Thymus (tissue), 14 donors: Measurements from ENCODE around the gene CENPI. TPM values are rescaled to one million over a fixed set of nuclear protein-coding genes. Genes with fewer than 3 reads are reported as not detected.
"Not testable (repeated sequence)": the region's sequence is repeated elsewhere in the genome, so short reads cannot be mapped to it uniquely, and the experiment has no call there.

Source experiments
- DNase-seq, 9 donors: peaks; one replicate each; pipeline ENCODE4 v3.0.0-alpha.2; 2013; ENCODE audit warnings: low spot score in 9 of 9, low read depth in 6 of 9, missing footprints in 1 of 9
- H3K27ac ChIP-seq, 2 donors: one replicate each; pipeline ENCODE4 v1.5.1; 2013; ENCODE audit warnings: control low read depth in 1 of 2, low read depth in 1 of 2, low read length in 1 of 2, mild to moderate bottlenecking in 1 of 2, moderate library complexity in 1 of 2
- H3K27me3 ChIP-seq, 2 donors: one replicate each; pipeline ENCODE4 v1.5.1; 2013; ENCODE audit warnings: low read length in 1 of 2; ENCODE audit not compliant: control insufficient read depth in 2 of 2, insufficient read depth in 1 of 2
- H3K36me3 ChIP-seq, 2 donors: one replicate each; pipeline ENCODE4 v1.5.1; 2013; ENCODE audit warnings: low read length in 1 of 2, mild to moderate bottlenecking in 1 of 2, moderate library complexity in 1 of 2; ENCODE audit not compliant: control insufficient read depth in 2 of 2, insufficient read depth in 2 of 2
- H3K4me1 ChIP-seq, 2 donors: one replicate each; pipeline ENCODE4 v1.5.1; 2013; ENCODE audit warnings: low read length in 2 of 2; ENCODE audit not compliant: control insufficient read depth in 2 of 2, insufficient read depth in 2 of 2
- H3K4me3 ChIP-seq, 2 donors: one replicate each; pipeline ENCODE4 v1.5.1; 2013; ENCODE audit warnings: low read length in 2 of 2, control low read depth in 1 of 2, mild to moderate bottlenecking in 1 of 2
- H3K9me3 ChIP-seq, 2 donors: one replicate each; pipeline ENCODE4 v1.5.1; 2013; ENCODE audit warnings: low read length in 1 of 2, mild to moderate bottlenecking in 1 of 2; ENCODE audit not compliant: control insufficient read depth in 2 of 2, insufficient read depth in 1 of 2
- WGBS: extraction: QIAGEN DNeasy Blood & Tissue Kit; methylation state at CpG from one replicate; pipeline ENCODE4 v1.1.7; 2013; 5-methylcytosine and 5-hydroxymethylcytosine counted together
- long read RNA-seq, 10 donors: transcript quantifications; one replicate each; lab custom pipeline, GENCODE V29; 2026
- polyA plus RNA-seq: library from polyadenylated mRNA; stranded (reverse); fragments of 200-250 nt; gene quantifications from one replicate; pipeline ENCODE4 v1.2.3, GENCODE V29; 2013
- total RNA-seq: library from RNA; stranded (reverse); fragments of 120-200 nt; gene quantifications from one replicate; pipeline ENCODE4 v1.2.4, GENCODE V29; 2013
- donor health status: healthy.

Gene CENPI
- total RNA-seq (9.7 TPM), polyA plus RNA-seq (0.66 TPM)
- long read RNA-seq, donor 1 = 0 reads
- long read RNA-seq, donor 2, partial matches to known transcripts = 48 of 83 reads
- long read RNA-seq, donor 2, other reads (novel, unspliced or antisense) = 35 of 83 reads
- long read RNA-seq, donor 3 = 0 reads
- long read RNA-seq, donor 4 = 0 reads
- long read RNA-seq, donor 5 = 0 reads
- long read RNA-seq, donor 6 = 0 reads
- long read RNA-seq, donor 7 = 0 reads
- long read RNA-seq, donor 8 = 0 reads
- long read RNA-seq, donor 9 = 0 reads
- long read RNA-seq, donor 10 = 0 reads

- Histone ChIP-seq H3K4me1 (peaks cover 0 to 8% of the 10 kb centered on the region in 2 donors), H3K4me3 (peak within 1 kb of the TSS; percentile 60 to 62), H3K27me3 (no peaks in the 10 kb centered on the region), H3K9me3 (no peaks in the 10 kb centered on the region), H3K36me3 (no peaks in the 10 kb centered on the region), H3K27ac (peak within 1 kb of the TSS; percentile 60 to 86)
- under 1% methylated on average over 48 of the region's 48 CpGs for WGBS
- DNase-seq = peak; percentile 72 to 94 (median 84)
These were observed at the start of gene CENPI for GRCh38 chrX:101097546-101098453. CENPI (plus strand) TSS chrX:101098204; CDS start chrX:101101071, 2,867 bp downstream.

GRCh38 chrX:101051153-101051548 is 46.9 kb upstream of the CENPI start:
- Histone ChIP-seq H3K4me3 (peak overlapping the region; percentile 64 to 71), H3K9me3 (no peaks in the 10 kb centered on the region), H3K27ac (peak overlapping the region; percentile 93 to 96), H3K36me3 (no peaks in the 10 kb centered on the region), H3K4me1 (peaks cover 0 to 4% of the 10 kb centered on the region in 2 donors), H3K27me3 (no peaks in the 10 kb centered on the region)
- DNase-seq = peak in 1 of 9 donors; percentile 2
- 24% methylated on average over 5 of the region's 5 CpGs for WGBS

GRCh38 chrX:101051549-101052302 is 46.3 kb upstream of the CENPI start, which contains the start of gene TRMT2B:
TRMT2B (minus strand) TSS chrX:101052111; CDS start chrX:101042289, 9,822 bp downstream.
- under 1% methylated on average over 43 of the region's 43 CpGs for WGBS
- DNase-seq = peak; percentile 57 to 92 (median 78)
- Histone ChIP-seq H3K4me1 (peaks cover 0 to 4% of the 10 kb centered on the region in 2 donors), H3K27ac (peak within 1 kb of the TSS; percentile 93 to 96), H3K4me3 (peak within 1 kb of the TSS; percentile 64 to 71), H3K36me3 (no peaks in the 10 kb centered on the region), H3K27me3 (no peaks in the 10 kb centered on the region), H3K9me3 (no peaks in the 10 kb centered on the region)

GRCh38 chrX:101056551-101056950 is 41.5 kb upstream of the CENPI start:
- DNase-seq, H3K4me1 ChIP-seq, H3K27me3 ChIP-seq, H3K36me3 ChIP-seq, H3K27ac ChIP-seq, H3K9me3 ChIP-seq, H3K4me3 ChIP-seq: not testable (repeated sequence)
- 95% methylated on average over 4 of the region's 4 CpGs for WGBS

- H3K4me1 ChIP-seq = no peaks in the 10 kb centered on the region
- no peak overlapping the region for H3K4me3 ChIP-seq
- DNase-seq = no peak
- H3K27ac ChIP-seq = no peak overlapping the region
- WGBS = 80% methylated on average over 3 of the region's 3 CpGs
- no peaks in the 10 kb centered on the region for H3K36me3 ChIP-seq
- H3K9me3 ChIP-seq = no peaks in the 10 kb centered on the region
- no peaks in the 10 kb centered on the region for H3K27me3 ChIP-seq
These were observed 40.8 kb upstream of the CENPI start for GRCh38 chrX:101057093-101057714.

- no peak for DNase-seq
- no peaks in the 10 kb centered on the region for H3K36me3 ChIP-seq
- H3K4me1 ChIP-seq = no peaks in the 10 kb centered on the region
- no peaks in the 10 kb centered on the region for H3K27me3 ChIP-seq
- H3K4me3 ChIP-seq = no peak overlapping the region
- no peaks in the 10 kb centered on the region for H3K9me3 ChIP-seq
- no peak overlapping the region for H3K27ac ChIP-seq
These were observed 35.8 kb upstream of the CENPI start for GRCh38 chrX:101062176-101062575.

- Histone ChIP-seq H3K4me3 (no peak overlapping the region), H3K9me3 (no peaks in the 10 kb centered on the region), H3K27ac (no peak overlapping the region), H3K27me3 (no peaks in the 10 kb centered on the region), H3K36me3 (no peaks in the 10 kb centered on the region), H3K4me1 (no peaks in the 10 kb centered on the region)
- no peak for DNase-seq
- WGBS = 95% methylated on average over 3 of the region's 3 CpGs
These were observed 26.4 kb upstream of the CENPI start for GRCh38 chrX:101071582-101071981.

- Histone ChIP-seq H3K27me3 (peaks cover 0 to 34% of the 10 kb centered on the region in 2 donors), H3K4me3 (no peak within 1 kb of the TSS), H3K36me3 (no peaks in the 10 kb centered on the region), H3K27ac (no peak within 1 kb of the TSS), H3K9me3 (no peaks in the 10 kb centered on the region), H3K4me1 (peaks cover 0 to 3% of the 10 kb centered on the region in 2 donors)
- WGBS = 10% methylated on average over 23 of the region's 23 CpGs
- no peak for DNase-seq
These were observed 19.0 kb upstream of the CENPI start, which contains the start of gene TMEM35A for GRCh38 chrX:101078716-101079598. TMEM35A (plus strand) TSS chrX:101078879; CDS start chrX:101079003, 124 bp downstream.
